Bronchial epithelial cell (primary cell): ENCODE results near the gene VWA3A. TPM values are rescaled to one million over a fixed set of nuclear protein-coding genes. Genes with fewer than 3 reads are reported as not detected.

ENCODE experiments used
- DNase-seq: peaks from one replicate; pipeline ENCODE4 v3.0.0-alpha.2; 2010; ENCODE audit warnings: low read depth
- FAIRE-seq: peaks from 2 replicates; lab custom pipeline; 2011; peaks lifted over from hg19 to GRCh38; lab: Jason Lieb, UNC
- H3K27me3 ChIP-seq: 2 replicates; pipeline ENCODE4 v1.5.1; 2011; ENCODE audit warnings: low read length; ENCODE audit not compliant: control insufficient read depth, insufficient read depth
- H3K36me3 ChIP-seq: 2 replicates; pipeline ENCODE4 v1.5.1; 2011; ENCODE audit warnings: low read length; ENCODE audit not compliant: control insufficient read depth, insufficient read depth
- H3K4me3 ChIP-seq: 2 replicates; pipeline ENCODE4 v1.5.1; 2011; ENCODE audit warnings: mild to moderate bottlenecking, low read depth, low read length, control low read depth
- total RNA-seq: library from RNA; depleted of rRNA; stranded (reverse); fragments of >200 nt; gene quantifications from 2 replicates; pipeline ENCODE4 v1.2.1, GENCODE V29; 2014
- TF ChIP-seq, protein P1 (sequence below): IDR thresholded peaks from 2 replicates; pipeline ENCODE4 v1.5.1; 2011; ENCODE audit warnings: mild to moderate bottlenecking, moderate library complexity, low read length, control low read depth, inconsistent platforms; ENCODE audit not compliant: insufficient read depth, severe bottlenecking

Gene VWA3A
- total RNA-seq, 1 donor from 2014 or later: under 0.01 TPM

DNA sequence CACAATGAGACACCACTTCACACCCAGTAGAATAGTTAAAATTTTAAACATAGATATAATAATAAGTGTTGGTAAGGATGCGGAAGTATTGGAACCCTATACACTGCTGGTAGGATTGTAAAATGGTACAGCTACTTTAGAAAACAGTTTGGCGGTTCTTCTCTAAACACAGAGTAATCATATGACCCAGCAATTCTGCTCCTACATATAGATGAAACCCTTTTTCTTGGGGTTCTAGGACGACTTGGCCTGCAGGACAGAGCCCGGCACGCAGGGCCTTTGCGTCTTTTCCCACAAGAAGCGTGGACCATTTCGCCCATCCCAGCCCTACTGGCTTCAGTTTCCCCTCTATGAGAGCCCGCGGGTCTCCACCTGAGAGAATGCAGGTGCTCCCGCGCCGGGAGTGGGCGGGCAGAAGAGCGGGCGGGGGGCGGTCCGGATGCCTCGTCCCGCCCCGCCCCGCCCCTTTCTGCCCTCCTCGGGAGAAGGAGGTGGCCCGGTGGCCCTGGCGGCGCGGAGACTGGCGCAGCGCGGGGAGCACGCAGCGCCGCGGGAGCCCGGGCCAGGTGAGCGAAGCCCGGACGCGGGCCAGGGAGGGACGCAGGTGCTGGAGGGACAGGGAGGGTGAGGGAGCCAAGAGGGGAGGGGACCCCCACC is 69.8 kb downstream of the VWA3A start, which contains the start of gene SDR42E2:
Gene SDR42E2, plus strand, starts transcription at position 508 of the 657 bp plus-strand sequence. CDS start 3,077 bp downstream, outside the sequence.
- Histone ChIP-seq H3K36me3 (no peaks in the 10 kb centered on the region), H3K4me3 (no peak within 1 kb of the TSS), H3K27me3 (peaks cover 4% of the 10 kb centered on the region)
- DNase-seq: no peak
- TF ChIP-seq, protein P1, sequence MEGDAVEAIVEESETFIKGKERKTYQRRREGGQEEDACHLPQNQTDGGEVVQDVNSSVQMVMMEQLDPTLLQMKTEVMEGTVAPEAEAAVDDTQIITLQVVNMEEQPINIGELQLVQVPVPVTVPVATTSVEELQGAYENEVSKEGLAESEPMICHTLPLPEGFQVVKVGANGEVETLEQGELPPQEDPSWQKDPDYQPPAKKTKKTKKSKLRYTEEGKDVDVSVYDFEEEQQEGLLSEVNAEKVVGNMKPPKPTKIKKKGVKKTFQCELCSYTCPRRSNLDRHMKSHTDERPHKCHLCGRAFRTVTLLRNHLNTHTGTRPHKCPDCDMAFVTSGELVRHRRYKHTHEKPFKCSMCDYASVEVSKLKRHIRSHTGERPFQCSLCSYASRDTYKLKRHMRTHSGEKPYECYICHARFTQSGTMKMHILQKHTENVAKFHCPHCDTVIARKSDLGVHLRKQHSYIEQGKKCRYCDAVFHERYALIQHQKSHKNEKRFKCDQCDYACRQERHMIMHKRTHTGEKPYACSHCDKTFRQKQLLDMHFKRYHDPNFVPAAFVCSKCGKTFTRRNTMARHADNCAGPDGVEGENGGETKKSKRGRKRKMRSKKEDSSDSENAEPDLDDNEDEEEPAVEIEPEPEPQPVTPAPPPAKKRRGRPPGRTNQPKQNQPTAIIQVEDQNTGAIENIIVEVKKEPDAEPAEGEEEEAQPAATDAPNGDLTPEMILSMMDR: no peak
- no peak for FAIRE-seq

DNA sequence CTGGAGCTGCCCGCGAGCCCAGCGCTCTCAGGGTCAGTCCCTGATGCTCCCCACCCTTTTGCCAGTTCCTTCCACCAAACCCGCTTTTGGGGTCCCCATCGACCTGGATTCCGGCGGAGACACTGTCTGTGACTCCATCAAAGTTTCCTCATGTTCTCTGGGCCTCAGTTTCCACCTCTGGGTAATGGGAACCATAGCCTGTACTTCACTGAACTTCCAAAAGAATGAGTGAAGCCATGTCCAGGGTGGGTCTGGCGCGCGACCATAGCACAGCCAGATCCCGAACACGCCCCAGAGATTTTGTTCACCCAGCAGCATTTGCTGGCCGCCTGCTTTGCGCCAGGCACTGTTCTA is 70.3 kb downstream of the VWA3A start:
- FAIRE-seq (no peak), DNase-seq (no peak)
- Histone ChIP-seq H3K4me3 (no peak overlapping the region), H3K27me3 (peaks cover 4% of the 10 kb centered on the region), H3K36me3 (no peaks in the 10 kb centered on the region)
- TF ChIP-seq, protein P1: no peak

DNA sequence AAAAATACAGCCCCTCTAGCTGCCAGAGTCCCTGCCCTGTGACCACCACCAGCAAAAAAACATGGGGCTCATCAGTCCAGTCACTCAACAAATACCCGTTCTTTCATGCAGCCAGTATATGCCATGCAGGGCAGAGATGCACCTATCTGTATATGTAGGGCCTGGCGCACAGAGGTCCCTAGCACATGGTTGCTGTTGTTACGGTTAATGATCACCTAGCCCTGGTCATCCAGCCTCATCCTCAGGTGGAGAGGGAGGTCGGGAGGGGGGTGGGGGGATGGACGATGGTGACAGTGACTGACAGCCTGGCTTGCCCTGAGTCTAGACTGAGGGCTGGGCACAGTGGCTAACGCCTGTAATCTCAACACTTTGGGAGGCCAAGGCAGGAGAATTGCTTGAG is 71.5 kb downstream of the VWA3A start:
- no peak for FAIRE-seq
- TF ChIP-seq, protein P1: no peak
- no peaks in the 10 kb centered on the region for H3K36me3 ChIP-seq
- H3K4me3 ChIP-seq: no peak overlapping the region
- peaks cover 4% of the 10 kb centered on the region for H3K27me3 ChIP-seq
- no peak for DNase-seq

DNA sequence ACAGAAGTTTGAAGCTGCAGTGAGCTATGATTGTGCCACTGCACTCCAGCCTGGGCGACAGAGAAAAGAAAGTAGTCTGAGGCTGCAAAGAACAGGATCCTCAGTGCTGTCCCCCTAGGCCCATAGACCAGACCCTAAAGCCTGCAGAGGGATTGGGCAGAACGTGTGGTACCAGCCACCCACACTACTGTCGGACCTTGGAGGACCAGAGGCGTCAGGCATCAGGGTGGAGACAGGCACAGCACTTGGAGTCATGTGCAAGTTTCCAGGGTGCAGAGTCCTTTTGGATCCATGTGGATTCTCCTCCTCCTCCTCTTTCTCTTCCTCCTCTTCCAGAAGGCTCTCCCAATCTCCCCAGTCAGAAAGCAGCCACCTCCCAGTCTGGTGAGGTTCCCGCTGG is 72.1 kb downstream of the VWA3A start:
- no peak overlapping the region for H3K4me3 ChIP-seq
- FAIRE-seq (no peak), DNase-seq (no peak)
- H3K27me3 ChIP-seq: peaks cover 4% of the 10 kb centered on the region
- H3K36me3 ChIP-seq: no peaks in the 10 kb centered on the region
- TF ChIP-seq, protein P1: no peak

DNA sequence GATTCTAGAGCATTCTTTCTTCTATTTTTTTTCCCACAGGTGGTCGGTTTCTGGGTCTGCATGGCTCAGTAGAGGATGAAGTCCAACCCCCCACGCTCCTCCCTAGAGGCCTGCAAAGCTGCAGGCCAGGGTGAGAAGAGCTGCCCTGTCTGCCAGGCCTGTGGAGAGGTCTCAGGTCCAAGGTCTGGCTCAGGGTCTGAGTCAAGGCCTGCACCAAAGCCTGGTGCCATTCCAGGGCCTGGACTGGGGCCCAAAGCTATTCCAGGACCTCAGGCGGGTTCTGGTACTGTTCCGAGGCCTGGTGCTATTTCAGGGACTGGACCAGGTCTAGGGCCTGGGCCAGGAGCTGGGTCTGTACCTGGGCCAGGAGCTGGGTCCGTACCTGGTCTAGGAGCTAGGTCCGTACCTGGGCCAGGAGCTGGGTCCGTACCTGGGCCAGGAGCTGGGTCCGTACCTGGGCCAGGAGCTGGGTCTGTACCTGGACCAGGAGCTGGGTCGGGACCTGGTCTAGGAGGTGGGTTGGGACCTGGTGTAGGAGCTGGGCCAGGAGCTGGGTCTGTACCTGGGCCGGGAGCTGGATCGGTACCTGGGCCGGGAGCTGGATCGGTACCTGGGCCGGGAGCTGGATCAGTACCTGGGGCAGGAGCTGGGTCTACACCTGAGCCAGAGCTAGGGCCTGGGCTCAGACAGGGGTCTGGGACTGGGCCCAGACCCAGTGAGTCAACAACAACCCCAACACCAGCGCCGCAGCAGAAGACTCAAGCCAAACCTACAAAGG is 73.4 kb downstream of the VWA3A start:
- no peaks in the 10 kb centered on the region for H3K27me3 ChIP-seq
- FAIRE-seq: no peak
- TF ChIP-seq, protein P1: no peak
- DNase-seq: no peak
- H3K36me3 ChIP-seq: no peaks in the 10 kb centered on the region
- no peak overlapping the region for H3K4me3 ChIP-seq
